HepG2 (cell line): ENCODE results near the gene NUCB1. TPM values are rescaled to one million over a fixed set of nuclear protein-coding genes. Genes with fewer than 3 reads are reported as not detected.

Experiments used
- ARID2 ChIP-seq: sonication (generic); formaldehyde crosslinking; IDR thresholded peaks from 2 replicates; pipeline ENCODE4 v1.8.1; 2022; ENCODE audit warnings: mild to moderate bottlenecking, missing genetic modification reagents, borderline replicate concordance
- CENPX ChIP-seq: sonication (generic); formaldehyde crosslinking; IDR thresholded peaks from 2 replicates; pipeline ENCODE4 v1.9.0; 2021; ENCODE audit warnings: mild to moderate bottlenecking, missing genetic modification reagents, moderate library complexity
- DNMT3B ChIP-seq: conservative IDR thresholded peaks from 2 replicates; pipeline ENCODE4 v1.6.1; 2016; ENCODE audit warnings: missing biosample characterization, control low read depth
- FOXP4 ChIP-seq: sonication (generic); formaldehyde crosslinking; IDR thresholded peaks from 2 replicates; pipeline ENCODE4 v1.4.0; 2020; ENCODE audit warnings: missing genetic modification reagents
- HHEX ChIP-seq: IDR thresholded peaks from 2 replicates; pipeline ENCODE4 v1.6.1; 2016; ENCODE audit warnings: control low read depth
- HOXA5 ChIP-seq: sonication (generic); formaldehyde crosslinking; IDR thresholded peaks from 2 replicates; pipeline ENCODE4 v1.4.0; 2020; ENCODE audit warnings: missing genetic modification reagents
- KLF9 ChIP-seq: IDR thresholded peaks from 2 replicates; pipeline ENCODE4 v1.6.1; 2016; ENCODE audit warnings: low read depth
- MAF1 ChIP-seq: sonication (generic); formaldehyde crosslinking; IDR thresholded peaks from 2 replicates; pipeline ENCODE4 v1.5.0; 2020; ENCODE audit warnings: missing genetic modification reagents, borderline replicate concordance
- TCF7L2 ChIP-seq: IDR thresholded peaks from 2 replicates; pipeline ENCODE4 v1.6.1; 2011; ENCODE audit warnings: mild to moderate bottlenecking, low read depth, low read length, moderate library complexity
- TMF1 ChIP-seq: sonication (generic); formaldehyde crosslinking; IDR thresholded peaks from 2 replicates; pipeline ENCODE4 v1.8.1; 2022; ENCODE audit warnings: low read depth, missing genetic modification reagents
- TOPORS ChIP-seq: sonication (generic); formaldehyde crosslinking; IDR thresholded peaks from 2 replicates; pipeline ENCODE4 v1.8.0; 2023; ENCODE audit warnings: mild to moderate bottlenecking, missing genetic modification reagents
- WIZ ChIP-seq: sonication (generic); formaldehyde crosslinking; IDR thresholded peaks from 2 replicates; pipeline ENCODE4 v1.5.1; 2020; ENCODE audit warnings: mild to moderate bottlenecking, missing genetic modification reagents
- ZBTB34 ChIP-seq: sonication (generic); formaldehyde crosslinking; IDR thresholded peaks from 2 replicates; pipeline ENCODE4 v1.8.0; 2022; ENCODE audit warnings: mild to moderate bottlenecking, missing genetic modification reagents
- ZBTB39 ChIP-seq: sonication (generic); formaldehyde crosslinking; IDR thresholded peaks from 2 replicates; pipeline ENCODE4 v1.5.0; 2020; ENCODE audit warnings: missing genetic modification reagents
- ZBTB8A ChIP-seq: sonication (generic); formaldehyde crosslinking; IDR thresholded peaks from 2 replicates; pipeline ENCODE4 v1.4.0; 2020; ENCODE audit warnings: mild to moderate bottlenecking, low read depth, missing genetic modification reagents, borderline replicate concordance
- ZNF543 ChIP-seq: sonication (generic); formaldehyde crosslinking; IDR thresholded peaks from 2 replicates; pipeline ENCODE4 v1.4.0; 2020; ENCODE audit warnings: mild to moderate bottlenecking, missing genetic modification reagents
- ZNF609 ChIP-seq: sonication (generic); formaldehyde crosslinking; IDR thresholded peaks from 2 replicates; pipeline ENCODE4 v1.4.0; 2020; ENCODE audit warnings: mild to moderate bottlenecking, missing genetic modification reagents, borderline replicate concordance
- ZNF619 ChIP-seq: sonication (generic); formaldehyde crosslinking; IDR thresholded peaks from 2 replicates; pipeline ENCODE4 v1.4.0; 2020; ENCODE audit warnings: mild to moderate bottlenecking, missing genetic modification reagents
- ZNF691 ChIP-seq: sonication (generic); formaldehyde crosslinking; IDR thresholded peaks from 2 replicates; pipeline ENCODE4 v1.4.0; 2020; ENCODE audit warnings: missing genetic modification reagents, low read depth, mild to moderate bottlenecking, borderline replicate concordance
- ZNF768 ChIP-seq: sonication (generic); formaldehyde crosslinking; IDR thresholded peaks from 2 replicates; pipeline ENCODE4 v1.4.0; 2020; ENCODE audit warnings: missing genetic modification reagents
- polyA plus RNA-seq, 8 experiments: library from polyadenylated mRNA; depleted of rRNA in 3 of 8; stranded (reverse) in 7 of 8; unstranded in 1 of 8; fragments of >200 nt; fragmentation: Illumina TruSeq in 4 of 8; extraction: Trizol in 4 of 8; gene quantifications; 2 replicates each; pipeline versions ENCODE4 v1.2.1 to v1.2.3, GENCODE V29; 2011 to 2016; ENCODE audit warnings: low read depth in 4 of 8, missing spikeins in 1 of 8, mixed read lengths in 1 of 8; ENCODE audit not compliant: insufficient read depth in 1 of 8
- total RNA-seq, 5 experiments: library from RNA; depleted of rRNA; stranded (reverse); fragments of >200 nt; fragmentation: Illumina TruSeq; extraction: Trizol; gene quantifications; 2 replicates each; pipeline ENCODE4 v1.2.3, GENCODE V29; 2016; ENCODE audit warnings: low read depth in 1 of 5

The NUCB1 gene
- total and polyA plus RNA-seq, 2 of the 13 experiments (the other 11 are each of a cell fraction or from before 2014, with no cell fraction given) = 82.3 to 106 TPM

GRCh38 chr19:48961051-48961649 lies 61.0 kb downstream of the NUCB1 start (continued):
- TF ChIP-seq ZNF609 (CRISPR knock-in tag) = no peak
- TF ChIP-seq HOXA5 (CRISPR knock-in tag) = no peak
- no peak for TF ChIP-seq TMF1 (CRISPR knock-in tag)
- no peak for TF ChIP-seq DNMT3B (CRISPR knock-in tag)
- TF ChIP-seq FOXP4 (CRISPR knock-in tag) = no peak
- no peak for TF ChIP-seq ZBTB8A
- TF ChIP-seq KLF9 (CRISPR knock-in tag) = no peak
- no peak for TF ChIP-seq MAF1 (CRISPR knock-in tag)
- TF ChIP-seq TOPORS = no peak
- no peak for TF ChIP-seq ZNF619 (CRISPR knock-in tag)
- no peak for TF ChIP-seq TCF7L2
- TF ChIP-seq ZBTB34 = no peak
- TF ChIP-seq ZNF543 (CRISPR knock-in tag) = peak; percentile 100
- TF ChIP-seq ZNF768 (CRISPR knock-in tag) = peak; percentile 49; the same call in 1 of the 2 replicates
- TF ChIP-seq ARID2 (CRISPR knock-in tag) = no peak
- TF ChIP-seq WIZ (CRISPR knock-in tag) = no peak
- no peak for TF ChIP-seq HHEX (CRISPR knock-in tag)
- no peak for TF ChIP-seq ZBTB39 (CRISPR knock-in tag)
- TF ChIP-seq ZNF691 (CRISPR knock-in tag) = no peak
- TF ChIP-seq CENPX = no peak
